Measurements from ENCODE around the gene RPL35.

The RPL35 gene

GRCh38 chr9:124820698-124821623, 40.8 kb downstream of the RPL35 start:
- DNase-seq (ENCODE audit: low read depth in 2 of 2): no peak

GRCh38 chr9:124818431-124819281, 43.1 kb downstream of the RPL35 start:
- DNase-seq (ENCODE audit: low read depth in 2 of 2): no peak

GRCh38 chr9:124815601-124816000, 46.2 kb downstream of the RPL35 start:
- no peak for DNase-seq (ENCODE audit: low read depth in 2 of 2)

- DNase-seq (ENCODE audit: low read depth in 2 of 2): no peak
Observed at GRCh38 chr9:124814164-124814535, 47.6 kb downstream of the RPL35 start.

GRCh38 chr9:124813501-124814163, 48.1 kb downstream of the RPL35 start:
- no peak for DNase-seq (ENCODE audit: low read depth in 2 of 2)

- DNase-seq (ENCODE audit: low read depth in 2 of 2): no peak
Observed at GRCh38 chr9:124813041-124813440, 48.7 kb downstream of the RPL35 start.

GRCh38 chr9:124812441-124812876, 49.3 kb downstream of the RPL35 start:
- no peak for DNase-seq (ENCODE audit: low read depth in 2 of 2)

GRCh38 chr9:124810663-124811355, 50.9 kb downstream of the RPL35 start:
- DNase-seq (ENCODE audit: low read depth in 2 of 2): no peak

- no peak for DNase-seq (ENCODE audit: low read depth in 2 of 2)
Observed at GRCh38 chr9:124809741-124810500, 51.8 kb downstream of the RPL35 start.

GRCh38 chr9:124809211-124809610, 52.5 kb downstream of the RPL35 start:
- no peak for DNase-seq (ENCODE audit: low read depth in 2 of 2)

GRCh38 chr9:124808246-124808956, 53.4 kb downstream of the RPL35 start:
- DNase-seq (ENCODE audit: low read depth in 2 of 2): no peak

Measured in stimulated activated CD8-positive, alpha-beta memory T cell treated with anti-CD3 and anti-CD28 coated beads, Interleukin-7, amount 100 ng/mL, for 1 hour (primary cell).